Panc1 (cell line): Measurements from ENCODE around the gene MEGF6.

Experiments used
- POLR2AphosphoS5 ChIP-seq: IDR thresholded peaks from 2 replicates; pipeline ENCODE4 v1.6.1; 2012; ENCODE audit warnings: mild to moderate bottlenecking, low read depth, low read length, moderate library complexity
- TF ChIP-seq, protein P1 (sequence below): fragments of 450-650 bp; IDR thresholded peaks from 2 replicates; pipeline ENCODE4 v1.5.1; 2017; ENCODE audit warnings: mild to moderate bottlenecking

GRCh38 chr1:3491291-3492246 is 119.7 kb downstream of the MEGF6 start:
- TF ChIP-seq, protein P1, sequence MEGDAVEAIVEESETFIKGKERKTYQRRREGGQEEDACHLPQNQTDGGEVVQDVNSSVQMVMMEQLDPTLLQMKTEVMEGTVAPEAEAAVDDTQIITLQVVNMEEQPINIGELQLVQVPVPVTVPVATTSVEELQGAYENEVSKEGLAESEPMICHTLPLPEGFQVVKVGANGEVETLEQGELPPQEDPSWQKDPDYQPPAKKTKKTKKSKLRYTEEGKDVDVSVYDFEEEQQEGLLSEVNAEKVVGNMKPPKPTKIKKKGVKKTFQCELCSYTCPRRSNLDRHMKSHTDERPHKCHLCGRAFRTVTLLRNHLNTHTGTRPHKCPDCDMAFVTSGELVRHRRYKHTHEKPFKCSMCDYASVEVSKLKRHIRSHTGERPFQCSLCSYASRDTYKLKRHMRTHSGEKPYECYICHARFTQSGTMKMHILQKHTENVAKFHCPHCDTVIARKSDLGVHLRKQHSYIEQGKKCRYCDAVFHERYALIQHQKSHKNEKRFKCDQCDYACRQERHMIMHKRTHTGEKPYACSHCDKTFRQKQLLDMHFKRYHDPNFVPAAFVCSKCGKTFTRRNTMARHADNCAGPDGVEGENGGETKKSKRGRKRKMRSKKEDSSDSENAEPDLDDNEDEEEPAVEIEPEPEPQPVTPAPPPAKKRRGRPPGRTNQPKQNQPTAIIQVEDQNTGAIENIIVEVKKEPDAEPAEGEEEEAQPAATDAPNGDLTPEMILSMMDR: peak; percentile 98
- TF ChIP-seq POLR2AphosphoS5: no peak
